ENCODE measurements around the gene TXNRD1. TPM values are rescaled to one million over a fixed set of nuclear protein-coding genes. Genes with fewer than 3 reads are reported as not detected.

TXNRD1 gene
- total and polyA plus RNA-seq, 9 donors = 45.0 to 157 (median 77.4) TPM

DNA sequence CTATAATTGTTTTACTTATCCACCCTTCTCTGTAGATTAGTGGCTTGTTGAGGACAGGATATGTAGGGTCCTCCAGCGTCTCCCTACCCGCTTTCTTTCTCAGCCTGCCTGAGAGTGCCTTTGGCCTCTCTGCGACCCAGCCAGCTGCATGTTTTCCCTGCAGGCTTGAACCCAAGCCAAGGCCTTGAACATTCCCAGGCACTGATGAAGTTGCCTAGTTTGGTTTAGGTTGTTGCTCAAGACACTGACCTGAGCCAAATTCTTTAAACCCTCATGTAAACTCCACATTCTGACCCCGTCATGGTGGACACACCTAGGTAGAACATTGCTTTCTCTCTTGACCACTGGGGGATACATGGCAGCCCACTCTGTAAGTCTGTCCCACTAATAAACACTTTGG, 33.4 kb upstream of the TXNRD1 start:
- H3K27ac ChIP-seq = no peak overlapping the region
- H3K27me3 ChIP-seq = no peaks in the 10 kb centered on the region
- TF ChIP-seq, protein P1, sequence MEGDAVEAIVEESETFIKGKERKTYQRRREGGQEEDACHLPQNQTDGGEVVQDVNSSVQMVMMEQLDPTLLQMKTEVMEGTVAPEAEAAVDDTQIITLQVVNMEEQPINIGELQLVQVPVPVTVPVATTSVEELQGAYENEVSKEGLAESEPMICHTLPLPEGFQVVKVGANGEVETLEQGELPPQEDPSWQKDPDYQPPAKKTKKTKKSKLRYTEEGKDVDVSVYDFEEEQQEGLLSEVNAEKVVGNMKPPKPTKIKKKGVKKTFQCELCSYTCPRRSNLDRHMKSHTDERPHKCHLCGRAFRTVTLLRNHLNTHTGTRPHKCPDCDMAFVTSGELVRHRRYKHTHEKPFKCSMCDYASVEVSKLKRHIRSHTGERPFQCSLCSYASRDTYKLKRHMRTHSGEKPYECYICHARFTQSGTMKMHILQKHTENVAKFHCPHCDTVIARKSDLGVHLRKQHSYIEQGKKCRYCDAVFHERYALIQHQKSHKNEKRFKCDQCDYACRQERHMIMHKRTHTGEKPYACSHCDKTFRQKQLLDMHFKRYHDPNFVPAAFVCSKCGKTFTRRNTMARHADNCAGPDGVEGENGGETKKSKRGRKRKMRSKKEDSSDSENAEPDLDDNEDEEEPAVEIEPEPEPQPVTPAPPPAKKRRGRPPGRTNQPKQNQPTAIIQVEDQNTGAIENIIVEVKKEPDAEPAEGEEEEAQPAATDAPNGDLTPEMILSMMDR (IDR thresholded peaks at IDR 0.05) = no peak
- peak; percentile 32 for TF ChIP-seq EP300 (IDR thresholded peaks at IDR 0.05)
- H3K36me3 ChIP-seq = no peaks in the 10 kb centered on the region
- intact Hi-C loops (cut with DNase I) = no loop called here
- DNase-seq = peak; percentile 61 to 85 (median 71)
- WGBS, 3 donors = 14 to 19% (median 17%) methylated on average over 4 of the region's 4 CpGs
- H3K4me3 ChIP-seq = no peak overlapping the region
- peaks cover 8% of the 10 kb centered on the region for H3K4me1 ChIP-seq (ENCODE audit: insufficient read depth)
- peaks cover 0 to 5% of the 10 kb centered on the region in 2 donors for H3K9me3 ChIP-seq

DNA sequence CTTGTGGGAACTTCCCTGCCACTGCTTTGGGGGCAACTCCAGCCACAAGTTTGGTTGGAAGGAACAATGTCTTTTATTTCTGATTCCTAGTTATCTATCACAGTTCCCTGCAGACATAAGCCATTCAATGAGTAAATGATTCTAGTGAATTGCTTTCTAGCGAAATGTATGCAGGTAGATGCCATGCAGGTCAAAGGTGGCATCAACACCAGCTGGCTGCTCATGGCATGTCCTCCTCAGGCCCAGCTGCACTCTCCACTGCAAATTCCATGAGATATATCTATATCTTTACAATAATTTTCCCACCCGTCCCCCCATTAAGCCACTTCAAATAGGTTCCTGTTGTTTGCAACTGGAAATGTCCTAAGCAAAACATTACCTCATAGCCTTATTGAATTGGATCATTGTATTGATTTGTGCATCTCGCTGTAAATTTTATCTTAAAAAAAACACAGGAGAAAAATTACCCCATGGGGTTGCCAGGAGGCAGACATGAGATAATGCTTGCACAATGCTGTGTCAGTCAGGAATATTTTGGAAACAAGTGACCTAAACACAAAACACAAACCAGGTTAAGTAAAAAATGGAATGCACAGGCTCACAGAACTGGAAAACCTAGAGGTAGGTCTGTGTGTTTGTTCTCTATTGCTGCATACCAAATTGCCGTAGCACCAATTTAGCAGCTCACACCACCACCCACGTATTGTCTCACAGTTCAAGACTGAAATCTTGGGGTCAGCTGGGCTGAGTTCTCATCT, 32.8 kb upstream of the TXNRD1 start:
- WGBS, 3 donors = 88 to 92% (median 89%) methylated on average over 5 of the region's 5 CpGs
- H3K9me3 ChIP-seq = peaks cover 0 to 5% of the 10 kb centered on the region in 2 donors
- H3K4me1 ChIP-seq (ENCODE audit: insufficient read depth) = peaks cover 7% of the 10 kb centered on the region
- H3K4me3 ChIP-seq = no peak overlapping the region
- TF ChIP-seq EP300 (IDR thresholded peaks at IDR 0.05) = no peak
- H3K27me3 ChIP-seq = no peaks in the 10 kb centered on the region
- H3K36me3 ChIP-seq = no peaks in the 10 kb centered on the region
- intact Hi-C loops (cut with DNase I) = no loop called here
- H3K27ac ChIP-seq = no peak overlapping the region
- no peak for DNase-seq

DNA sequence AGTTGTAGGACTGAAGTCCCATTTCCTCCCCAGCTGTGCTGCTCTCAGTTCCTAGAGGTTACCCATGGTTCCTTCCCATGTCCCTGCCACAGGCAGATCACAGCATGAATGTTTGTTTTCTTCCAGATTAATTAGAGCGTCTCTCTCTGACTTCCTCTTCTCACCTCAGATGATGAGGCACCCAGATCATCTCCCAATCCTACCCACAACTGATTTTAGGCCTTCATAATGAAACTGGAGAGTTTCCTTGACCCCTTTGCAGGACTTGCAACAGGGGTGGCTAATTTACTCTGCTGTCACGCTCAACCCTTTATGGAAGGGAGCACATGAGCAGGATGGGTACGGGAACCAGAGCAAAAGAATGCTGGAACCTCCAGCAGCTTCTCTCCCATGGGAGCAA, 32.1 kb upstream of the TXNRD1 start:
- H3K4me1 ChIP-seq (ENCODE audit: insufficient read depth) = peaks cover 2% of the 10 kb centered on the region
- no peak for DNase-seq
- no peak overlapping the region for H3K4me3 ChIP-seq
- no peak for TF ChIP-seq EP300 (IDR thresholded peaks at IDR 0.05)
- H3K36me3 ChIP-seq = no peaks in the 10 kb centered on the region
- peaks cover 0 to 5% of the 10 kb centered on the region in 2 donors for H3K9me3 ChIP-seq
- WGBS, 3 donors = 95 to 98% (median 95%) methylated on average over 3 of the region's 3 CpGs
- intact Hi-C loops (cut with DNase I) = no loop called here
- no peak overlapping the region for H3K27ac ChIP-seq
- H3K27me3 ChIP-seq = no peaks in the 10 kb centered on the region

DNA sequence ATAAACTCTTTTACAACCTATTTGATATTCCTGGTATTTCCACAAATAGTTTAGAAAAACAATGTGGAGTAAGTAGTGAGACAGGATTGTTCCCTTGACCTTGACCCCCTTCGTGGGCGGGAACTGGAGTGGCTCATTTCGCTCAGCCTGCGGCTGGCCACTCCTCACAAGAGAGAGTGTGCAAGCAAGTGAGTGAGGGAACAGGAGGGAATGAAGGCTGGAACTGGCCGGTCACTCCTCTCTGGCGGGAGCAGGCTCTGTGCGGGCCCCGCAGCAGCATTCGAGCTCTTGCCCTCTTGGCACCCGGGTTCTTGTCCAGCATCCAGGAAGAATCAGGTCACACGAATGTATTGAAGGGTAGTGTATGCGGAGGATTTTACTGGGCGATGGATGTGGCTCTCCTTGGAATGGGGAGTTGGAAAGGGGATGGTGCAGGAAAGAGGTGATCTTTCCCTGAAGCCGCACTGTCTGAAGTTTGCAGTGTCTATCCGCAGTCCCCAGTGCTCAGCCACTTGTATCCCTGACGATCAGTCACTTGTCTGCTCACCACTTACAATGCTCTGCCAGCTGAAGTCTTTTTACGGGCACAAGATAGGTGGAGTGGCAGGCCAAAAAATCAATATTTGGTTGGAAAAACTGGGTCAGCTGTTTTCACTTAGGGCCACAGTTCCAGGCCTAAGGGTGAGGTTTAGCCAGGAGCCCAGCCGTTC, 28.0 kb upstream of the TXNRD1 start:
- TF ChIP-seq POLR2A (IDR thresholded peaks at IDR 0.05) (no peak), EP300 (IDR thresholded peaks at IDR 0.05) (no peak)
- TF ChIP-seq, protein P1 (IDR thresholded peaks at IDR 0.05) = no peak
- H3K4me1 ChIP-seq (ENCODE audit: insufficient read depth) = peaks cover 2% of the 10 kb centered on the region
- no peak overlapping the region for H3K27ac ChIP-seq
- H3K27me3 ChIP-seq = no peaks in the 10 kb centered on the region
- H3K4me3 ChIP-seq = no peak overlapping the region
- intact Hi-C loops (cut with DNase I) = no loop called here
- H3K9me3 ChIP-seq = peaks cover 0 to 5% of the 10 kb centered on the region in 2 donors
- peak in 1 of 5 donors; percentile 26 for DNase-seq
- 82 to 90% (median 84%) methylated on average over 18 of the region's 18 CpGs for WGBS, 3 donors
- no peaks in the 10 kb centered on the region for H3K36me3 ChIP-seq

DNA sequence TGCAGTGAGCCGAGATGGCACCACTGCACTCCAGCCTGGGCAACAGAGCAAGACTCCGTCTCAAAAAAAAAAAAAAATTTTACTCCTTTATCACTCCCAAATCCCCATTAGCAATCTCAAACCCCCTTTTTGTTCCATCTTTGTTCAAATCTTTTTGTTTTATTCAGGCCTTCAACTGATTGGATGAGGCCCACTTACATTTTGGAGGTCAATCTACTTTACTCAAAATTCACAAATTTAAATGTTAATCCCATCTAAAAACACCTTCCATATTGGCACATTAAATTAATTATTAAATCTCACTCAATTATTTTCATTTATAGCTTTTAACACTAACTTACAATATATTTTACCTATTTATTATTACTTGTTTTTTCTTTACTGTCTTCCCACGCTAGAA, 27.0 kb upstream of the TXNRD1 start:
- WGBS, 3 donors = 80 to 97% (median 97%) methylated on average over 3 of the region's 3 CpGs
- Histone ChIP-seq H3K36me3 (no peaks in the 10 kb centered on the region), H3K9me3 (peaks cover 0 to 5% of the 10 kb centered on the region in 2 donors), H3K4me1 (ENCODE audit: insufficient read depth) (peaks cover 2% of the 10 kb centered on the region), H3K4me3 (no peak overlapping the region), H3K27me3 (no peaks in the 10 kb centered on the region), H3K27ac (no peak overlapping the region)
- DNase-seq = no peak
- intact Hi-C loops (cut with DNase I) = no loop called here
- TF ChIP-seq POLR2A (IDR thresholded peaks at IDR 0.05) = no peak
- no peak for TF ChIP-seq EP300 (IDR thresholded peaks at IDR 0.05)
- TF ChIP-seq, protein P1 (IDR thresholded peaks at IDR 0.05) = no peak

All from ovary (tissue), 9 donors.